A673 (cell line): Measurements from ENCODE around the gene WNT11. TPM values are rescaled to one million over a fixed set of nuclear protein-coding genes. Genes with fewer than 3 reads are reported as not detected.

Source experiments
- BruUV-seq: library from RNA; stranded (reverse); fragments of 400-500 nt; replicated peaks from 2 replicates; lab custom pipeline; 2021; lab: Mats Ljungman, UMichigan
- CTCF ChIA-PET: fragments of 300-600 bp; sonication (Branson Sonifier 250); formaldehyde crosslinking; loops from one replicate; lab custom pipeline; 2022; ENCODE audit warnings: antibody characterized with exemption; lab: Charles Lee
- POLR2A ChIA-PET: fragments of 300-600 bp; sonication (Branson Sonifier 250); formaldehyde crosslinking; loops from one replicate; lab custom pipeline; 2022; ENCODE audit warnings: antibody characterized with exemption; ENCODE audit not compliant: low non-redundant PET; lab: Charles Lee
- DNase-seq: peaks from one replicate; pipeline ENCODE4 v3.0.0-alpha.2; 2015; ENCODE audit warnings: low spot score
- H3K27ac ChIP-seq: fragments of 200-600 bp; sonication (generic); 2 replicates; pipeline ENCODE4 v1.5.1; 2016; ENCODE audit warnings: mixed run types, low read depth, mild to moderate bottlenecking, mixed read lengths, antibody characterized with exemption, low read length; ENCODE audit not compliant: poor library complexity, severe bottlenecking
- H3K27me3 ChIP-seq: fragments of 200-600 bp; sonication (generic); replicated peaks from 2 replicates; pipeline ENCODE4 v1.6.1; 2017; ENCODE audit warnings: mixed run types, low read depth, mild to moderate bottlenecking, mixed read lengths, antibody characterized with exemption, low read length; ENCODE audit not compliant: insufficient read depth, poor library complexity
- H3K36me3 ChIP-seq: fragments of 200-600 bp; sonication (generic); 2 replicates; pipeline ENCODE4 v1.6.1; 2016; ENCODE audit warnings: mixed run types, mild to moderate bottlenecking, mixed read lengths, antibody characterized with exemption, low read length; ENCODE audit not compliant: insufficient read depth, poor library complexity, severe bottlenecking
- H3K4me1 ChIP-seq: fragments of 200-600 bp; sonication (generic); 2 replicates; pipeline ENCODE4 v1.6.1; 2017; ENCODE audit warnings: mixed run types, mild to moderate bottlenecking, mixed read lengths, antibody characterized with exemption, low read length; ENCODE audit not compliant: insufficient read depth, poor library complexity, severe bottlenecking
- H3K4me3 ChIP-seq: fragments of 200-600 bp; sonication (generic); 2 replicates; pipeline ENCODE4 v1.5.1; 2016; ENCODE audit warnings: low read depth, mixed run types, mild to moderate bottlenecking, mixed read lengths, low read length; ENCODE audit not compliant: poor library complexity, severe bottlenecking
- H3K9me3 ChIP-seq: fragments of 200-600 bp; sonication (generic); 2 replicates; pipeline ENCODE4 v1.6.1; 2016; ENCODE audit warnings: mixed run types, low read depth, mild to moderate bottlenecking, mixed read lengths, antibody characterized with exemption, low read length; ENCODE audit not compliant: poor library complexity, severe bottlenecking
- EZH2 ChIP-seq: fragments of 200-600 bp; sonication (generic); IDR thresholded peaks from 2 replicates; pipeline ENCODE4 v1.6.1; 2017; ENCODE audit warnings: borderline replicate concordance, low read depth, mild to moderate bottlenecking, mixed read lengths, antibody characterized with exemption, low read length; ENCODE audit not compliant: poor library complexity, severe bottlenecking
- intact Hi-C: fragments of 100-400 bp; cut with micrococcal nuclease; formaldehyde crosslinking; loops from one replicate; pipeline ENCODE4 v1.10.0; 2022; ENCODE audit not compliant: unreplicated experiment
- total RNA-seq: library from RNA; stranded (reverse); gene quantifications from 2 replicates; pipeline ENCODE4 v1.2.3, GENCODE V29; 2021
- TF ChIP-seq, protein P1 (sequence below): fragments of 300-800, 200-600 bp; sonication (generic); conservative IDR thresholded peaks from 2 replicates; pipeline ENCODE4 v1.5.1; 2017; ENCODE audit warnings: low read depth, mild to moderate bottlenecking, antibody characterized with exemption, low read length, moderate library complexity, mixed read lengths

Gene WNT11
- total RNA-seq, 1 experiment from 2014 or later: 1.2 TPM

DNA sequence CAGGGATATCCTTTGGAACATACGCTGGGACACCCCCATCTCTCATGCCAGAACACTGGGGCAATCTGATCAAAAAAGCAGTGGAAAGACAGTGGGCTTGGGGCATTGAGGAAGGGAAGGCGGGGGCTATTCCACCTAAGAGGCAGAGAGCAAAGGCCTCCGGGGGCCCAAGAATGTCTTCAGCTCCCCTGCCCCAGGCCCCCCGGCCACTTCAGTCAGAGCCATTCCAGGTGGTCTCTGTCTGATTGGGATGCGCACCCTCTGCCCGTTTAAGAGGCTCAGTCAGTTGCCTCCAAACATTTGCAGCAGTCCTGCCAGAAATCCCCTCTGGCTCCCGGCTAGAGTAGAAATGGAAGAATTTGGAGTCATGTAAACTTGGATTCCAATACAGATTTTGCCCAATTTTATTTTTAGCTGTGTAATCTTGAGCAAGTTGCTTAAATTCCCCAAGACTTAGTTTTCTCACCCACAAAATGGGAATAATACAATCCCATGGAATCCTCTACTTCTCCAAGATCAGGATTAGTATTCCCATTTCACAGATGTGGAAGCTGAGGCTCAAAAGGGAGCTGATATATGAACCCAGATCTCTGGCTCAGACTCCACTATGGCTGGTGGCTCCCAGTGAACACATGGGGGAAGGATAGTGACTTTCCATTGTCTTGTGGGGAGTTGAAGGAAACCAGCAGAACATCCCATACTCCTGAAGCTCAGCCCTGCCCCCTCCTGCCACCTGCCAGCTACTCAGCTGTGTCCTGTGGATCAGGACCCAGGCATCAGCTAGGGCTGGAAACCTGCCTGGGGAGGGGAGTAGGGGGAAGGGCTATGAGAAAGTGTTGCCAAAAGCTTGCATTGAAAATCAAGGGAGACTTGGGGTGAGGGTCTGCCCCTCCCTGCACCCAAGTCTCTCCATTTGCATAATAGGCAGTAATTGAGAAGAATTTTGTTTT lies 6.1 kb upstream of the WNT11 start:
- POLR2A ChIA-PET: interaction anchor here (0.7 kb wide), 1 partner anchor 43 kb away, joined by 3 read pairs; no protein-coding TSS in a partner anchor
- TF ChIP-seq, protein P1, sequence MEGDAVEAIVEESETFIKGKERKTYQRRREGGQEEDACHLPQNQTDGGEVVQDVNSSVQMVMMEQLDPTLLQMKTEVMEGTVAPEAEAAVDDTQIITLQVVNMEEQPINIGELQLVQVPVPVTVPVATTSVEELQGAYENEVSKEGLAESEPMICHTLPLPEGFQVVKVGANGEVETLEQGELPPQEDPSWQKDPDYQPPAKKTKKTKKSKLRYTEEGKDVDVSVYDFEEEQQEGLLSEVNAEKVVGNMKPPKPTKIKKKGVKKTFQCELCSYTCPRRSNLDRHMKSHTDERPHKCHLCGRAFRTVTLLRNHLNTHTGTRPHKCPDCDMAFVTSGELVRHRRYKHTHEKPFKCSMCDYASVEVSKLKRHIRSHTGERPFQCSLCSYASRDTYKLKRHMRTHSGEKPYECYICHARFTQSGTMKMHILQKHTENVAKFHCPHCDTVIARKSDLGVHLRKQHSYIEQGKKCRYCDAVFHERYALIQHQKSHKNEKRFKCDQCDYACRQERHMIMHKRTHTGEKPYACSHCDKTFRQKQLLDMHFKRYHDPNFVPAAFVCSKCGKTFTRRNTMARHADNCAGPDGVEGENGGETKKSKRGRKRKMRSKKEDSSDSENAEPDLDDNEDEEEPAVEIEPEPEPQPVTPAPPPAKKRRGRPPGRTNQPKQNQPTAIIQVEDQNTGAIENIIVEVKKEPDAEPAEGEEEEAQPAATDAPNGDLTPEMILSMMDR: no peak
- no peak for TF ChIP-seq EZH2
- BruUV-seq: no TSS peak
- intact Hi-C loops: no loop called here
- CTCF ChIA-PET: interaction anchor here (0.5 kb wide), 1 partner anchor 154 kb away, joined by 5 read pairs; no protein-coding TSS in a partner anchor
- Histone ChIP-seq H3K9me3 (no peaks in the 10 kb centered on the region), H3K27me3 (peaks cover 49% of the 10 kb centered on the region), H3K4me1 (peaks cover 13% of the 10 kb centered on the region), H3K27ac (no peak overlapping the region), H3K36me3 (no peaks in the 10 kb centered on the region), H3K4me3 (no peak overlapping the region)
- no peak for DNase-seq

DNA sequence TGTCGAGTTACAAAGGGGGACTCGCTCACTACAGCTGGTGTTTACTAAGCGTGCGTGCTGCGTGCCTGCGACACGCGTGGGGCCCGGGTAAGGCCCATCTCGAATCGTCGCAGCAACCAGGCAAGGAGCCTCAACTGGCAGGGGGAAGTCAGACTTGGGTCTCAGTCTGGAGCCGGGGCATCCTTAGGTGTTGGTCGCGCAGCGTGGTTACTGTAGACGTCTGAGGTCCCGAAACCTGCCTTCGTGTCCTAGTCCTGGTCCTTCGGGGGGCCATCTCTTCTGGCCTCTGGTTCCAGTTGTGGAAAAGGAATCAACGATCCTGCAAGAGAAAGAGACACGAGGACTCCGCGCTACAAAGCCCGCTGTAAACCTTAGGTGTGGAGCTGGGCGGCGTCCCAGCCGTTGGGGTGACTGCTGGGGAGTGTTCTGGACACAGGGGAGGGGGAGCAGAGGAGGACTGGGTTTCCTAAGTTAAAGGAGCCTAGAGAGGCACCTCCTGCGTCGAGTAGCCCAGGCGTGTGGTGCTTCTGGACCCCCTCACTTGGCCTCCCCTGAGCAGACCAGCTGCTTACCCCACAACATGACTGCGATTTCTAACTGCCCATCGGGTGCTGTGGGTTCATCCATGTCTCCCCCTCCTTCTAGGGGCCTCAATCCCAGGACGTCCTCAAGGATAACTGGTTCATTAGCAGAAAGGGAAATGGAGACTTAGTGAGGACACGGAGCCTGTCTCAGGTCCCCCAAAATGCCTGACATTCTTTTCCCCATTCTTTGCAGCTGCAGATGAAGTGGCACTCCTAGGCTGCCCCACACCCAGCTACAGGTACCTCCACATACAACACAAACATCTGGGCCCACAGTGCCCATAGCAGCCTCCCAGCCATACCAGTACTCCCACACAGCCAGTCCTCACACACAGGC lies 4.9 kb upstream of the WNT11 start:
- no peaks in the 10 kb centered on the region for H3K36me3 ChIP-seq
- intact Hi-C loops: no loop called here
- no peaks in the 10 kb centered on the region for H3K9me3 ChIP-seq
- H3K27ac ChIP-seq: no peak overlapping the region
- POLR2A ChIA-PET: no interaction called here
- peaks cover 24% of the 10 kb centered on the region for H3K4me1 ChIP-seq
- peak overlapping the region; percentile 56 for H3K4me3 ChIP-seq
- BruUV-seq: no TSS peak
- H3K27me3 ChIP-seq: peaks cover 60% of the 10 kb centered on the region
- TF ChIP-seq, protein P1: no peak
- TF ChIP-seq EZH2: no peak
- DNase-seq: peak; percentile 19
- CTCF ChIA-PET: no interaction called here
